Uterus (tissue), 4 donors: Measurements from ENCODE around the gene DNAH8. TPM values are rescaled to one million over a fixed set of nuclear protein-coding genes. Genes with fewer than 3 reads are reported as not detected.

ENCODE experiments used
- DNase-seq, 2 donors: peaks; one replicate each; pipeline ENCODE4 v3.0.0-alpha.2; 2019 to 2020
- H3K27ac ChIP-seq, 2 donors: fragments of 200-600 bp; sonication (generic); 1 replicate in 1 of 2; 2 replicates in 1 of 2; pipeline ENCODE4 v1.5.1; 2016 to 2018
- H3K27me3 ChIP-seq, 2 donors: fragments of 200-600 bp; sonication (generic); one replicate each; pipeline ENCODE4 v1.5.1; 2018 to 2019; ENCODE audit warnings: control low read depth in 1 of 2
- H3K36me3 ChIP-seq, 2 donors: fragments of 200-600 bp; sonication (generic); one replicate each; pipeline ENCODE4 v1.5.1; 2019; ENCODE audit warnings: control low read depth in 1 of 2
- H3K4me1 ChIP-seq, 2 donors: fragments of 200-600 bp; sonication (generic); one replicate each; pipeline ENCODE4 v1.5.1; 2018 to 2019; ENCODE audit warnings: control low read depth in 1 of 2
- H3K4me3 ChIP-seq, 2 donors: fragments of 200-600 bp; sonication (generic); 1 replicate in 1 of 2; 2 replicates in 1 of 2; pipeline ENCODE4 v1.5.1; 2018 to 2019; ENCODE audit warnings: mild to moderate bottlenecking in 1 of 2
- H3K9me3 ChIP-seq, 2 donors: fragments of 200-600 bp; sonication (generic); one replicate each; pipeline ENCODE4 v1.5.1; 2019; ENCODE audit warnings: control low read depth in 1 of 2
- CTCF ChIP-seq, 4 experiments: fragments of 200-600 bp in 2 of 4; fragments of 450-650 bp in 2 of 4; sonication (generic) in 2 of 4; IDR thresholded peaks; one replicate each; pipeline ENCODE4 v1.5.1; 2016 to 2019; ENCODE audit warnings: antibody characterized with exemption in 4 of 4, mild to moderate bottlenecking in 2 of 4, moderate library complexity in 1 of 4
- POLR2A ChIP-seq, 2 donors: fragments of 450-650 bp; IDR thresholded peaks; one replicate each; pipeline ENCODE4 v1.6.1; 2016; ENCODE audit warnings: antibody characterized with exemption in 2 of 2, mild to moderate bottlenecking in 1 of 2, moderate library complexity in 1 of 2
- intact Hi-C: fragments of 100-400 bp; cut with DNase I; formaldehyde crosslinking; loops from one replicate; pipeline ENCODE4 v1.15.1; 2023; ENCODE audit warnings: low total_unique reads
- total RNA-seq, 4 donors: library from RNA; depleted of rRNA in 3 of 4; stranded (reverse); fragments of >200 nt in 3 of 4; gene quantifications; one replicate each; pipeline versions ENCODE4 v1.1.0 to v1.2.4, GENCODE V29; 2014 to 2023
- donor health status: DM: yes; HTN: yes; CAD: no.

DNAH8 gene
- total RNA-seq, 4 donors from 2014 or later: 0.03 to 0.69 TPM; not detected in 2

- Histone ChIP-seq H3K9me3 (peaks cover 0 to 3% of the 10 kb centered on the region in 2 donors), H3K27me3 (no peaks in the 10 kb centered on the region), H3K4me3 (no peak overlapping the region), H3K36me3 (no peaks in the 10 kb centered on the region), H3K27ac (no peak overlapping the region), H3K4me1 (no peaks in the 10 kb centered on the region)
- intact Hi-C loops: no loop called here
- TF ChIP-seq CTCF (IDR thresholded peaks at IDR 0.05): no peak
- no peak for DNase-seq
Observed at GRCh38 chr6:38783443-38784228, 68.5 kb downstream of the DNAH8 start.

GRCh38 chr6:38784506-38785235 lies 69.6 kb downstream of the DNAH8 start:
- intact Hi-C loops: no loop called here

GRCh38 chr6:38786486-38786885 lies 71.4 kb downstream of the DNAH8 start:
- no peaks in the 10 kb centered on the region for H3K36me3 ChIP-seq
- peaks cover 0 to 3% of the 10 kb centered on the region in 2 donors for H3K9me3 ChIP-seq
- no peaks in the 10 kb centered on the region for H3K4me1 ChIP-seq
- DNase-seq: no peak
- no peak overlapping the region for H3K27ac ChIP-seq
- H3K4me3 ChIP-seq: no peak overlapping the region
- TF ChIP-seq CTCF (IDR thresholded peaks at IDR 0.05): no peak
- TF ChIP-seq POLR2A (IDR thresholded peaks at IDR 0.05): no peak
- H3K27me3 ChIP-seq: no peaks in the 10 kb centered on the region
- intact Hi-C loops: no loop called here

More at GRCh38 chr6:38784506-38785235, 69.6 kb downstream of the DNAH8 start:
- TF ChIP-seq POLR2A (IDR thresholded peaks at IDR 0.05) (no peak), CTCF (IDR thresholded peaks at IDR 0.05) (no peak)
- Histone ChIP-seq H3K36me3 (no peaks in the 10 kb centered on the region), H3K27ac (no peak overlapping the region), H3K9me3 (peaks cover 0 to 3% of the 10 kb centered on the region in 2 donors), H3K4me3 (no peak overlapping the region), H3K4me1 (no peaks in the 10 kb centered on the region), H3K27me3 (no peaks in the 10 kb centered on the region)
- DNase-seq: no peak

- H3K36me3 ChIP-seq: no peaks in the 10 kb centered on the region
- H3K27ac ChIP-seq: no peak overlapping the region
- H3K4me1 ChIP-seq: no peaks in the 10 kb centered on the region
- H3K4me3 ChIP-seq: no peak overlapping the region
- no peak for TF ChIP-seq POLR2A (IDR thresholded peaks at IDR 0.05)
- no peak for TF ChIP-seq CTCF (IDR thresholded peaks at IDR 0.05)
- intact Hi-C loops: no loop called here
- no peaks in the 10 kb centered on the region for H3K27me3 ChIP-seq
- DNase-seq: no peak
- peaks cover 0 to 3% of the 10 kb centered on the region in 2 donors for H3K9me3 ChIP-seq
Observed at GRCh38 chr6:38789256-38789655, 74.1 kb downstream of the DNAH8 start.

GRCh38 chr6:38792356-38792755 lies 77.2 kb downstream of the DNAH8 start:
- no peak for TF ChIP-seq POLR2A (IDR thresholded peaks at IDR 0.05)
- TF ChIP-seq CTCF (IDR thresholded peaks at IDR 0.05): no peak
- no peak for DNase-seq
- H3K4me1 ChIP-seq: no peaks in the 10 kb centered on the region
- H3K27me3 ChIP-seq: no peaks in the 10 kb centered on the region
- H3K4me3 ChIP-seq: no peak overlapping the region
- H3K9me3 ChIP-seq: no peaks in the 10 kb centered on the region
- H3K36me3 ChIP-seq: no peaks in the 10 kb centered on the region
- intact Hi-C loops: no loop called here
- no peak overlapping the region for H3K27ac ChIP-seq
